ENCODE measurements around the gene CCDC177.

- TF ChIP-seq CTCF (conservative IDR thresholded peaks at IDR 0.05 in 1 of 2, IDR thresholded peaks at IDR 0.05 in 1 of 2; ENCODE audit: low read depth in 1 of 2, low read length in 2 of 2) (no peak), EZH2 (IDR thresholded peaks at IDR 0.05; ENCODE audit: low read length, missing control alignments) (no peak)
Measured at GRCh38 chr14:69560826-69561225, 13.8 kb downstream of the CCDC177 start.

Data from fibroblast of lung (primary cell).